GM19324 (cell line): ENCODE data around the gene LNPEP.
"Not testable (repeated sequence)": the region's sequence is repeated elsewhere in the genome, so short reads cannot be mapped to it uniquely, and the experiment has no call there.

ENCODE experiments used
- ATAC-seq: cut with Tn5 transposase; IDR thresholded peaks from one replicate; pipeline ENCODE4 v1.9.1; 2021; ENCODE audit warnings: mild to moderate bottlenecking, moderate library complexity; ENCODE audit not compliant: unreplicated experiment, low FRiP score

Gene LNPEP

GRCh38 chr5:97046270-97046982 is 110.5 kb downstream of the LNPEP start:
- no peak for ATAC-seq

GRCh38 chr5:97047076-97047475 is 111.2 kb downstream of the LNPEP start:
- ATAC-seq, result no peak

- ATAC-seq, result no peak
Observed at GRCh38 chr5:97049175-97049574, 113.3 kb downstream of the LNPEP start.

GRCh38 chr5:97056263-97056662 is 120.4 kb downstream of the LNPEP start:
- ATAC-seq, result no peak

- ATAC-seq, result no peak
Observed at GRCh38 chr5:97062046-97062445, 126.2 kb downstream of the LNPEP start.

- ATAC-seq, result no peak
Observed at GRCh38 chr5:97063251-97063650, 127.4 kb downstream of the LNPEP start.

GRCh38 chr5:97065475-97065874 is 129.6 kb downstream of the LNPEP start:
- no peak for ATAC-seq

- no peak for ATAC-seq
Observed at GRCh38 chr5:97067296-97067850, 131.5 kb downstream of the LNPEP start.

GRCh38 chr5:97070234-97070633 is 134.4 kb downstream of the LNPEP start:
- ATAC-seq, result no peak

GRCh38 chr5:97071101-97071500 is 135.2 kb downstream of the LNPEP start:
- no peak for ATAC-seq

- ATAC-seq, result no peak
Observed at GRCh38 chr5:97071993-97072392, 136.1 kb downstream of the LNPEP start.

- ATAC-seq, result no peak
Observed at GRCh38 chr5:97072696-97073095, 136.8 kb downstream of the LNPEP start.

GRCh38 chr5:97073420-97073819 is 137.5 kb downstream of the LNPEP start:
- no peak for ATAC-seq

GRCh38 chr5:97074859-97075489 is 139.1 kb downstream of the LNPEP start:
- no peak for ATAC-seq

GRCh38 chr5:97075649-97076048 is 139.8 kb downstream of the LNPEP start:
- no peak for ATAC-seq

- ATAC-seq, result no peak
Observed at GRCh38 chr5:97076098-97076497, 140.2 kb downstream of the LNPEP start.

GRCh38 chr5:97077246-97077645 is 141.4 kb downstream of the LNPEP start:
- no peak for ATAC-seq

- no peak for ATAC-seq
Observed at GRCh38 chr5:97078958-97079743, 143.3 kb downstream of the LNPEP start.

- ATAC-seq, result not testable (repeated sequence)
Observed at GRCh38 chr5:97084782-97085458, 149.0 kb downstream of the LNPEP start.

GRCh38 chr5:97085459-97086181 is 149.7 kb downstream of the LNPEP start:
- no peak for ATAC-seq
